HepG2 (cell line): ENCODE data around the gene CYLD. TPM values are rescaled to one million over a fixed set of nuclear protein-coding genes. Genes with fewer than 3 reads are reported as not detected.

Experiments
- ATAC-seq: fragments of 200-7000 bp; cut with Tn5 transposase; 3 replicates; pipeline ENCODE4 v1.9.1; 2020; ENCODE audit warnings: mild to moderate bottlenecking, moderate library complexity
- BruUV-seq: library from RNA; stranded (reverse); fragments of 400-500 nt; replicated peaks from 2 replicates; lab custom pipeline; 2021; lab: Mats Ljungman, UMichigan
- CTCF ChIA-PET: fragments of 300-600 bp; formaldehyde crosslinking; extraction: SDS; loops from one replicate; lab custom pipeline; 2021; ENCODE audit warnings: low total read pairs, inconsistent platforms, low intra/inter-chr PET ratio; lab: Yijun Ruan, JAX
- POLR2A ChIA-PET: fragments of 350-600 bp; sonication (Branson Sonifier 250); formaldehyde crosslinking; loops from one replicate; lab custom pipeline; 2020; ENCODE audit warnings: antibody characterized with exemption, inconsistent platforms; lab: Yijun Ruan, JAX
- DNase-seq: peaks from one replicate; pipeline ENCODE4 v3.0.0-alpha.2; 2015; ENCODE audit warnings: low spot score
- FAIRE-seq: peaks from 3 replicates; lab custom pipeline; 2011; peaks lifted over from hg19 to GRCh38; lab: Jason Lieb, UNC
- H2AFZ ChIP-seq: one replicate; pipeline ENCODE4 v1.6.1; 2011; ENCODE audit warnings: low read length, inconsistent platforms
- H3K27ac ChIP-seq: fragments of 300-600 bp; 3 replicates; pipeline ENCODE4 v1.8.0; 2011; ENCODE audit warnings: mixed run types, mild to moderate bottlenecking, mixed read lengths, low read length, inconsistent platforms; ENCODE audit not compliant: insufficient read depth; ENCODE audit errors: extremely low read length
- H3K27me3 ChIP-seq, 2 experiments: fragments of 200-600 bp in 1 of 2; 2 replicates in 1 of 2; 3 replicates in 1 of 2; pipeline versions ENCODE4 v1.6.0 to v1.8.0; 2011; ENCODE audit warnings: low read length in 2 of 2, mild to moderate bottlenecking in 2 of 2, moderate library complexity in 2 of 2, inconsistent platforms in 1 of 2; ENCODE audit not compliant: insufficient read depth in 2 of 2, control insufficient read depth in 1 of 2
- H3K36me3 ChIP-seq, 2 experiments: fragments of 200-600 bp in 1 of 2; replicated peaks in 1 of 2; 2 replicates in 1 of 2; 3 replicates in 1 of 2; pipeline versions ENCODE4 v1.5.1 to v1.8.0; 2011; ENCODE audit warnings: low read length in 2 of 2, inconsistent platforms in 1 of 2; ENCODE audit not compliant: insufficient read depth in 2 of 2, control insufficient read depth in 1 of 2
- H3K4me1 ChIP-seq: 2 replicates; pipeline ENCODE4 v1.5.1; 2012; ENCODE audit warnings: low read length, inconsistent platforms; ENCODE audit not compliant: insufficient read depth
- H3K4me2 ChIP-seq: 2 replicates; pipeline ENCODE4 v1.6.0; 2011; ENCODE audit warnings: low read depth, low read length, inconsistent platforms
- H3K4me3 ChIP-seq, 3 experiments: fragments of 200-600 bp in 1 of 3; sonication (generic), shearing (Covaris generic) in 1 of 3; replicated peaks in 1 of 3; 2 replicates each; pipeline ENCODE4 v1.5.1; 2011 to 2016; ENCODE audit warnings: low read length in 3 of 3, inconsistent platforms in 2 of 3, low read depth in 2 of 3, mild to moderate bottlenecking in 2 of 3, control low read depth in 1 of 3, mixed read lengths in 1 of 3; ENCODE audit not compliant: insufficient read depth in 1 of 3
- H3K79me2 ChIP-seq: one replicate; pipeline ENCODE4 v1.6.1; 2011; ENCODE audit warnings: low read length, inconsistent platforms; ENCODE audit not compliant: insufficient read depth
- H3K9ac ChIP-seq: 2 replicates; pipeline ENCODE4 v1.6.0; 2011; ENCODE audit warnings: mild to moderate bottlenecking, low read depth, low read length, inconsistent platforms; ENCODE audit not compliant: insufficient read depth
- H3K9me3 ChIP-seq: 2 replicates; pipeline ENCODE4 v1.5.1; 2012; ENCODE audit warnings: mild to moderate bottlenecking, low read length
- H4K20me1 ChIP-seq: 2 replicates; pipeline ENCODE4 v1.6.0; 2011; ENCODE audit warnings: inconsistent platforms, mild to moderate bottlenecking, low read length, moderate library complexity; ENCODE audit not compliant: insufficient read depth
- CEBPZ ChIP-seq: IDR thresholded peaks from 2 replicates; pipeline ENCODE4 v1.6.1; 2012; ENCODE audit warnings: low read length, improper control_type of control experiment
- CHCHD3 ChIP-seq: sonication (generic); formaldehyde crosslinking; IDR thresholded peaks from 2 replicates; pipeline ENCODE4 v1.8.0; 2022; ENCODE audit warnings: mild to moderate bottlenecking, missing genetic modification reagents, moderate library complexity
- THAP9 ChIP-seq: sonication (generic); formaldehyde crosslinking; IDR thresholded peaks from 2 replicates; pipeline ENCODE4; 2020; ENCODE audit warnings: missing genetic modification reagents, mild to moderate bottlenecking, borderline replicate concordance
- WGBS: methylation state at CpG from one replicate; pipeline ENCODE4 v1.1.6; 2017; ENCODE audit warnings: low lambda C conversion rate; 5-methylcytosine and 5-hydroxymethylcytosine counted together
- in situ Hi-C: cut with HindIII; loops from 2 replicates; pipeline ENCODE4 v1.10.0; 2017; ENCODE audit warnings: low pct_unique_long_range_greater_than_20kb; ENCODE audit not compliant: extremely low pct_ligation_motif_present
- intact Hi-C: fragments of 100-400 bp; cut with micrococcal nuclease; formaldehyde crosslinking; loops from one replicate; pipeline ENCODE4 v1.10.0; 2022; ENCODE audit not compliant: unreplicated experiment
- polyA plus RNA-seq, 8 experiments: library from polyadenylated mRNA; depleted of rRNA in 3 of 8; stranded (reverse) in 7 of 8; unstranded in 1 of 8; fragments of >200 nt; fragmentation: Illumina TruSeq in 4 of 8; extraction: Trizol in 4 of 8; gene quantifications; 2 replicates each; pipeline versions ENCODE4 v1.2.1 to v1.2.3, GENCODE V29; 2011 to 2016; ENCODE audit warnings: low read depth in 4 of 8, missing spikeins in 1 of 8, mixed read lengths in 1 of 8; ENCODE audit not compliant: insufficient read depth in 1 of 8
- total RNA-seq, 5 experiments: library from RNA; depleted of rRNA; stranded (reverse); fragments of >200 nt; fragmentation: Illumina TruSeq; extraction: Trizol; gene quantifications; 2 replicates each; pipeline ENCODE4 v1.2.3, GENCODE V29; 2016; ENCODE audit warnings: low read depth in 1 of 5

Gene CYLD
- total and polyA plus RNA-seq, 2 of the 13 experiments (the other 11 are each of a cell fraction or from before 2014, with no cell fraction given), result 6.1 to 11.4 TPM

- TF ChIP-seq THAP9 (CRISPR knock-in tag), result no peak
These were observed 19.5 kb upstream of the CYLD start (continued) for GRCh38 chr16:50722405-50722737.

- Histone ChIP-seq H3K27me3 (peaks cover 0 to 1% of the 10 kb centered on the region in 2 experiments; a peak in 1 of 5 replicates), H3K36me3 (no peaks in the 10 kb centered on the region), H2AFZ (no peak overlapping the region), H3K9me3 (no peaks in the 10 kb centered on the region), H3K9ac (no peak overlapping the region), H3K4me3 (no peak overlapping the region), H4K20me1 (no peaks in the 10 kb centered on the region), H3K4me1 (peaks cover 31% of the 10 kb centered on the region), H3K27ac (no peak overlapping the region), H3K4me2 (no peak overlapping the region), H3K79me2 (no peaks in the 10 kb centered on the region)
- BruUV-seq, result no TSS peak
- DNase-seq, result no peak
- in situ Hi-C loops (no loop called here), intact Hi-C loops (no loop called here)
- POLR2A ChIA-PET, result no interaction called here
- 52% methylated on average over 2 of the region's 2 CpGs for WGBS
- TF ChIP-seq CHCHD3 (CRISPR knock-in tag) (no peak), CEBPZ (no peak)
- CTCF ChIA-PET, result no interaction called here
- no peak for ATAC-seq
- no peak for FAIRE-seq
These were observed 18.9 kb upstream of the CYLD start for GRCh38 chr16:50722960-50723359.
